Activated naive CD4-positive, alpha-beta T cell treated with anti-CD3 and anti-CD28 coated beads for 36 hours (primary cell): Measurements from ENCODE around the gene PEX13. TPM values are rescaled to one million over a fixed set of nuclear protein-coding genes. Genes with fewer than 3 reads are reported as not detected.
"Not testable (repeated sequence)": the region's sequence is repeated elsewhere in the genome, so short reads cannot be mapped to it uniquely, and the experiment has no call there.

Source experiments
- CTCF ChIA-PET: fragments of 350-600 bp; sonication (Branson Sonifier 250); formaldehyde crosslinking; loops from one replicate; lab custom pipeline; 2021; ENCODE audit warnings: antibody characterized with exemption; lab: Charles Lee
- DNase-seq: peaks from one replicate; pipeline ENCODE4 v3.0.0-alpha.2; 2020
- H3K27ac Mint-ChIP-seq: one replicate; pipeline ENCODE4 v1.8.0; 2021; ENCODE audit warnings: mild to moderate bottlenecking, mixed read lengths
- H3K27me3 Mint-ChIP-seq: one replicate; pipeline ENCODE4 v1.8.0; 2021; ENCODE audit warnings: low read depth, mixed read lengths
- H3K36me3 Mint-ChIP-seq: one replicate; pipeline ENCODE4 v1.8.0; 2021; ENCODE audit warnings: low read depth, mixed read lengths
- H3K4me1 Mint-ChIP-seq: one replicate; pipeline ENCODE4 v1.8.0; 2021; ENCODE audit warnings: low read depth, mixed read lengths
- H3K4me3 Mint-ChIP-seq: one replicate; pipeline ENCODE4 v1.8.0; 2021; ENCODE audit warnings: mild to moderate bottlenecking, moderate library complexity, mixed read lengths
- H3K9me3 Mint-ChIP-seq: one replicate; pipeline ENCODE4 v1.8.0; 2021; ENCODE audit warnings: mixed read lengths
- intact Hi-C: fragments of 100-400 bp; cut with micrococcal nuclease; formaldehyde crosslinking; loops from one replicate; pipeline ENCODE4 v1.15.1; 2023
- total RNA-seq, 2 experiments: library from RNA; stranded (reverse); gene quantifications; one replicate each; pipeline ENCODE4 v1.2.3, GENCODE V29; 2021

Gene PEX13
- total RNA-seq, 2 experiments from 2014 or later, result 16.0 to 17.1 TPM

GRCh38 chr2:61012303-61012702, 5.2 kb upstream of the PEX13 start:
- CTCF ChIA-PET, H3K27ac Mint-ChIP-seq: not testable (repeated sequence)

GRCh38 chr2:61013382-61013781, 4.1 kb upstream of the PEX13 start:
- Mint-ChIP-seq H3K4me3 (no peak overlapping the region), H3K4me1 (peaks cover 27% of the 10 kb centered on the region), H3K36me3 (peaks cover 1% of the 10 kb centered on the region), H3K9me3 (no peaks in the 10 kb centered on the region), H3K27ac (no peak overlapping the region), H3K27me3 (no peaks in the 10 kb centered on the region)
- CTCF ChIA-PET, result no interaction called here
- intact Hi-C loops, result loop anchor here (10.0 kb wide), 1 partner anchor 459 kb away; the partner anchor contains the start of gene BCL11A
- DNase-seq, result no peak

More at GRCh38 chr2:61012303-61012702, 5.2 kb upstream of the PEX13 start:
- H3K4me1 Mint-ChIP-seq, result peaks cover 23% of the 10 kb centered on the region
- intact Hi-C loops, result loop anchor here (10.0 kb wide), 1 partner anchor 458 kb away; the partner anchor contains the start of gene BCL11A
- not testable (repeated sequence) for H3K4me3 Mint-ChIP-seq, H3K36me3 Mint-ChIP-seq, H3K27me3 Mint-ChIP-seq, H3K9me3 Mint-ChIP-seq
- DNase-seq, result peak; percentile 28

GRCh38 chr2:61014763-61015162, 2.8 kb upstream of the PEX13 start:
- intact Hi-C loops, result loop anchor here (5.0 to 10.0 kb wide), 4 partner anchors 413 to 838 kb away; partner anchors contain the start of genes BCL11A and FAM161A
- Mint-ChIP-seq H3K27ac (no peak overlapping the region), H3K27me3 (no peaks in the 10 kb centered on the region), H3K36me3 (peaks cover 2% of the 10 kb centered on the region), H3K4me1 (peaks cover 38% of the 10 kb centered on the region), H3K9me3 (no peaks in the 10 kb centered on the region), H3K4me3 (no peak overlapping the region)
- DNase-seq, result no peak
- CTCF ChIA-PET, result interaction anchor here (0.7 kb wide), 1 partner anchor 26 kb away, joined by 3 read pairs; no protein-coding TSS in a partner anchor

GRCh38 chr2:61015976-61016375, 1.5 kb upstream of the PEX13 start:
- no peaks in the 10 kb centered on the region for H3K9me3 Mint-ChIP-seq
- no peak for DNase-seq
- H3K27me3 Mint-ChIP-seq, result no peaks in the 10 kb centered on the region
- peaks cover 6% of the 10 kb centered on the region for H3K36me3 Mint-ChIP-seq
- peak overlapping the region; percentile 98 for H3K4me3 Mint-ChIP-seq
- intact Hi-C loops, result loop anchor here (2.0 to 10.0 kb wide), 7 partner anchors 39 to 836 kb away; partner anchors contain the start of genes BCL11A, FAM161A and REL
- H3K27ac Mint-ChIP-seq, result no peak overlapping the region
- CTCF ChIA-PET, result interaction anchor here (2.2 kb wide), 1 partner anchor 17 kb away, joined by 7 read pairs; no protein-coding TSS in a partner anchor
- H3K4me1 Mint-ChIP-seq, result peaks cover 42% of the 10 kb centered on the region

GRCh38 chr2:61016392-61017002, 1.0 kb upstream of the PEX13 start:
- H3K9me3 Mint-ChIP-seq, result no peaks in the 10 kb centered on the region
- H3K27ac Mint-ChIP-seq, result peak overlapping the region; percentile 95
- peaks cover 43% of the 10 kb centered on the region for H3K4me1 Mint-ChIP-seq
- no peaks in the 10 kb centered on the region for H3K27me3 Mint-ChIP-seq
- intact Hi-C loops, result loop anchor here (1.0 to 10.0 kb wide), 15 partner anchors 40 to 836 kb away; partner anchors contain the start of genes BCL11A, FAM161A, PAPOLG and REL
- H3K4me3 Mint-ChIP-seq, result peak overlapping the region; percentile 98
- CTCF ChIA-PET, result interaction anchor here (1.6 to 2.2 kb wide), 2 partner anchors 17 to 134 kb away, joined by 3 to 7 read pairs; no protein-coding TSS in a partner anchor
- H3K36me3 Mint-ChIP-seq, result peaks cover 9% of the 10 kb centered on the region
- peak; percentile 71 for DNase-seq

GRCh38 chr2:61017003-61017555, 441 bp upstream of the PEX13 start:
- intact Hi-C loops, result loop anchor here (1.0 to 10.0 kb wide), 15 partner anchors 40 to 835 kb away; partner anchors contain the start of genes BCL11A, FAM161A, PAPOLG and REL
- Mint-ChIP-seq H3K27me3 (no peaks in the 10 kb centered on the region), H3K36me3 (peaks cover 13% of the 10 kb centered on the region), H3K27ac (peak overlapping the region; percentile 95), H3K4me3 (peak overlapping the region; percentile 98), H3K4me1 (peaks cover 43% of the 10 kb centered on the region), H3K9me3 (no peaks in the 10 kb centered on the region)
- CTCF ChIA-PET, result interaction anchor here (0.6 to 2.2 kb wide), 4 partner anchors 18 to 202 kb away, joined by 3 to 7 read pairs (median 3); no protein-coding TSS in a partner anchor
- DNase-seq, result peak; percentile 82

- DNase-seq, result no peak
- Mint-ChIP-seq H3K9me3 (no peaks in the 10 kb centered on the region), H3K27ac (peak overlapping the region; percentile 95), H3K36me3 (peaks cover 15% of the 10 kb centered on the region), H3K27me3 (no peaks in the 10 kb centered on the region), H3K4me1 (peaks cover 40% of the 10 kb centered on the region), H3K4me3 (peak overlapping the region; percentile 98)
- intact Hi-C loops, result loop anchor here (5.0 to 10.0 kb wide), 4 partner anchors 409 to 834 kb away; partner anchors contain the start of genes BCL11A and FAM161A
- CTCF ChIA-PET, result interaction anchor here (0.9 to 1.6 kb wide), 4 partner anchors 25 to 263 kb away, joined by 3 read pairs; no protein-coding TSS in a partner anchor
Observed at GRCh38 chr2:61018318-61018755, 817 bp downstream of the PEX13 start.

- Mint-ChIP-seq H3K9me3 (no peaks in the 10 kb centered on the region), H3K4me1 (peaks cover 41% of the 10 kb centered on the region), H3K36me3 (peaks cover 15% of the 10 kb centered on the region), H3K27ac (no peak overlapping the region), H3K4me3 (peak overlapping the region; percentile 98), H3K27me3 (no peaks in the 10 kb centered on the region)
- no peak for DNase-seq
- CTCF ChIA-PET, result no interaction called here
- intact Hi-C loops, result loop anchor here (5.0 to 10.0 kb wide), 4 partner anchors 409 to 834 kb away; partner anchors contain the start of genes BCL11A and FAM161A
Observed at GRCh38 chr2:61018798-61019197, 1.3 kb downstream of the PEX13 start.

- intact Hi-C loops, result no loop called here
- H3K9me3 Mint-ChIP-seq, result no peaks in the 10 kb centered on the region
- H3K27me3 Mint-ChIP-seq, result no peaks in the 10 kb centered on the region
- no peak for DNase-seq
- H3K4me1 Mint-ChIP-seq, result peaks cover 34% of the 10 kb centered on the region
- CTCF ChIA-PET, result no interaction called here
- no peak overlapping the region for H3K27ac Mint-ChIP-seq
- H3K36me3 Mint-ChIP-seq, result peaks cover 15% of the 10 kb centered on the region
- H3K4me3 Mint-ChIP-seq, result no peak overlapping the region
Observed at GRCh38 chr2:61021228-61021660, 3.7 kb downstream of the PEX13 start.

- H3K27ac Mint-ChIP-seq, result no peak overlapping the region
- intact Hi-C loops, result no loop called here
- no peaks in the 10 kb centered on the region for H3K9me3 Mint-ChIP-seq
- no peaks in the 10 kb centered on the region for H3K27me3 Mint-ChIP-seq
- H3K36me3 Mint-ChIP-seq, result peaks cover 14% of the 10 kb centered on the region
- no peak overlapping the region for H3K4me3 Mint-ChIP-seq
- DNase-seq, result no peak
- H3K4me1 Mint-ChIP-seq, result peaks cover 30% of the 10 kb centered on the region
- CTCF ChIA-PET, result interaction anchor here (0.7 kb wide), 1 partner anchor 224 kb away, joined by 3 read pairs; no protein-coding TSS in a partner anchor
Observed at GRCh38 chr2:61023670-61024069, 6.2 kb downstream of the PEX13 start.

GRCh38 chr2:61029533-61029932, 12.0 kb downstream of the PEX13 start:
- Mint-ChIP-seq H3K9me3 (no peaks in the 10 kb centered on the region), H3K36me3 (peaks cover 10% of the 10 kb centered on the region), H3K4me1 (peaks cover 2% of the 10 kb centered on the region), H3K27ac (no peak overlapping the region), H3K27me3 (no peaks in the 10 kb centered on the region), H3K4me3 (no peak overlapping the region)
- intact Hi-C loops, result no loop called here
- no peak for DNase-seq
- CTCF ChIA-PET, result interaction anchor here (0.6 kb wide), 1 partner anchor 31 kb away, joined by 3 read pairs; no protein-coding TSS in a partner anchor

GRCh38 chr2:61034592-61034991, 17.1 kb downstream of the PEX13 start:
- peaks cover 27% of the 10 kb centered on the region for H3K36me3 Mint-ChIP-seq
- CTCF ChIA-PET, H3K27me3 Mint-ChIP-seq, H3K4me1 Mint-ChIP-seq, H3K9me3 Mint-ChIP-seq, H3K4me3 Mint-ChIP-seq, H3K27ac Mint-ChIP-seq, DNase-seq, intact Hi-C loops: not testable (repeated sequence)
